ENCODE results near the gene STK24. TPM values are rescaled to one million over a fixed set of nuclear protein-coding genes. Genes with fewer than 3 reads are reported as not detected.
"Not testable (repeated sequence)": the region's sequence is repeated elsewhere in the genome, so short reads cannot be mapped to it uniquely, and the experiment has no call there.

The STK24 gene
- total RNA-seq, 3 donors from 2014 or later, result 61.3 to 149 (median 71.9) TPM

DNA sequence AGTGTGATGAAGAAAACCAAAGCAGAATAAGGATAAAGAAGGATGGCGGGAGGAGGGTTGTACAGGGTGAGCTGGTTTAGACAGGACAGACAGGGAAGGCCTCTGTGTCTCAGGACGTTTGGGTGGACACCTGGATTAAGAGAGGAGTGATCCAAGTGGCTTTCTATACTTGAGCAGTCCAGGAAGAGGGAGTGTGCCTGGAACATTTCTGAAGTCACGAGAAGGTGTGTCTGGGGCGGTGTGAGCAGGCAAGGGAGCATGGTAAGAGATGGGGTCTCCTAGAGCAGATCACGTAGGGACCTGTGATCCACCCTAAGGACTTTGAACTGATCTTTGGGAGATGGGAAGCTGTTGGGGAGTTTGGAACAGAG, 15.4 kb upstream of the STK24 start:
- no peaks in the 10 kb centered on the region for H3K4me1 ChIP-seq
- H3K27me3 ChIP-seq, result no peaks in the 10 kb centered on the region
- H3K4me3 ChIP-seq, result no peak overlapping the region
- no peak overlapping the region for H3K27ac ChIP-seq
- no peak for DNase-seq (ENCODE audit: low spot score in 2 of 2)
- H3K9me3 ChIP-seq, result no peaks in the 10 kb centered on the region
- no peak for TF ChIP-seq POLR2A (IDR thresholded peaks at IDR 0.05)
- no peak for TF ChIP-seq CTCF (IDR thresholded peaks at IDR 0.05)
- no peak for TF ChIP-seq POLR2AphosphoS5 (IDR thresholded peaks at IDR 0.05)
- H3K36me3 ChIP-seq, result no peaks in the 10 kb centered on the region
- intact Hi-C loops (cut with DNase I; ENCODE audit: low total_unique reads), result no loop called here

- Histone ChIP-seq H3K36me3 (no peaks in the 10 kb centered on the region), H3K4me3 (no peak overlapping the region), H3K9me3 (no peaks in the 10 kb centered on the region), H3K4me1 (no peaks in the 10 kb centered on the region), H3K27me3 (no peaks in the 10 kb centered on the region), H3K27ac (no peak overlapping the region)
- TF ChIP-seq POLR2AphosphoS5 (IDR thresholded peaks at IDR 0.05), result no peak
- intact Hi-C loops (cut with DNase I; ENCODE audit: low total_unique reads), result no loop called here
- DNase-seq (ENCODE audit: low spot score in 2 of 2), result no peak
These were observed 14.9 kb upstream of the STK24 start for GRCh38 chr13:98591721-98592361.

- H3K27me3 ChIP-seq; H3K4me3 ChIP-seq; H3K36me3 ChIP-seq; intact Hi-C loops (cut with DNase I; ENCODE audit: low total_unique reads); DNase-seq (ENCODE audit: low spot score in 2 of 2); H3K27ac ChIP-seq; H3K9me3 ChIP-seq; H3K4me1 ChIP-seq: not testable (repeated sequence)
These were observed 13.6 kb upstream of the STK24 start for GRCh38 chr13:98590471-98590870.

DNA sequence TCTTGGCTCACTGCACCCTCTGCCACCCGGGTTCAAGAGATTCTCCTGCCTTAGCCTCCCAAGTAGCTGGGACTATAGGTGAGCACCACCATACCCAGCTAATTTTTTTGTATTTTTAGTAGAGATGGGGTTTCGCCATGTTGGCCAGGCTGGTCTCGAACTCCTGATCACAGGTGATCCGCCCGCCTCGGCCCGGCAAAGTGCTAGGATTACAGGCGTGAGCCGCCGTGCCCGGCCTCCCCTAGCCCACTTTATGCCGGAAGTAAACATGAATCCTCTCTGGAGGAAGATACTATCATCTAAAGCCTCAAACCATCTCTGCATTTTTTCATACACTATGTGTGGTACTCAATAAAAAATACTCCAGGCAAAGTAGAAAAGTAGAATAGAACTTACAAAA, 12.6 kb upstream of the STK24 start:
- H3K9me3 ChIP-seq; intact Hi-C loops (cut with DNase I; ENCODE audit: low total_unique reads); H3K36me3 ChIP-seq; DNase-seq (ENCODE audit: low spot score in 2 of 2); H3K27me3 ChIP-seq; H3K4me1 ChIP-seq; H3K27ac ChIP-seq; H3K4me3 ChIP-seq: not testable (repeated sequence)

DNA sequence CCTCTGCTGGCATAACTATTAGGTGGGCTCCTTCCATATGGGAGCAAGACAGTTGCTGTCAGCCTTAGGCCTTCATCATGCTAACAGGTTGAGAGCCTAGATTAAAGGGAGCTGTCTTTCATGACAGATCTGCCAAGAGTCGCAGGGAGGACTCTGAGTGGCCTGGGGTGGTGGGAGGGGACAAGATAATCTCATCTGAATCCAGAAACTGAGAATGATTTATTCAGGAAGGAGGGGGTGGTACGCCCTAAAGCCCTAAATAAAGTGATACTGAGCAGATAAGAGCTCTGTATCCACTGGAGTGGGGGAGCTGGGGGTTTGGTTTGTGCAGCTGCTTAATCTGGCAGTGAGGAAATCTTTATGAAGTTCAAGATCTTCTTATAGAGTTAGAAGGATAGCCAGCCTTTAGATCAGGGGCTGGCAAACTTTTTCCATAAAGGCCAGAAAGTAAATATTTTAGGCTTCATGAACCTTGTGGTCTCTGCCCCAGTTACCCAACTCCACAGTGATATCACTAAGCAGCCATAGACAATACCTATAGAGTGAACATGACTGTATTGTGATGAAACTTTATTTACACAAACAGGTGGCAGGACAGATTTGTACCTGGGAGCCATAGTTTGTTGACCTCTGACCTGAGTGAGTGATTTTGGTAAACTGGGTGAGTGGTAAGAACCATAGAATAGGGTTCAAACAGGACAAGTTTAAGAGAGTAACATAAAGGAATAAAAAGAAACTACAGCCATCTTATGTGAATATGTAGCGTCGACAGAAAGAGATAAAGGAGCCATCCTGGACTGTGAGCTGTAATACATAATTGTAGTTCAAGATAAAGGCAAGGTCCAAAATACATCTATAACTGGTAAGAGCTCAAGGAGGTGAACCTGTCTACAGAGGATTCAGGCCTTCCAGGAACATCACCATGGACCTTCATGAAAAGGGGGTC, 9.8 kb upstream of the STK24 start:
- intact Hi-C loops (cut with DNase I; ENCODE audit: low total_unique reads), result loop anchor here (2.0 kb wide), 1 partner anchor 20 kb away; no protein-coding TSS in a partner anchor
- no peak for DNase-seq (ENCODE audit: low spot score in 2 of 2)

GRCh38 chr13:98585946-98586345, 9.0 kb upstream of the STK24 start:
- H3K4me1 ChIP-seq, result no peaks in the 10 kb centered on the region
- H3K4me3 ChIP-seq, result no peak overlapping the region
- no peaks in the 10 kb centered on the region for H3K27me3 ChIP-seq
- no peak for DNase-seq (ENCODE audit: low spot score in 2 of 2)
- peak overlapping the region in 1 of 2 donors; percentile 24 for H3K27ac ChIP-seq
- H3K9me3 ChIP-seq, result no peaks in the 10 kb centered on the region
- no peaks in the 10 kb centered on the region for H3K36me3 ChIP-seq
- intact Hi-C loops (cut with DNase I; ENCODE audit: low total_unique reads), result loop anchor here (2.0 kb wide), 1 partner anchor 19 kb away; no protein-coding TSS in a partner anchor
- no peak for TF ChIP-seq POLR2A (IDR thresholded peaks at IDR 0.05)
- no peak for TF ChIP-seq POLR2AphosphoS5 (IDR thresholded peaks at IDR 0.05)
- TF ChIP-seq CTCF (IDR thresholded peaks at IDR 0.05), result no peak

More for the DNA sequence above, 9.8 kb upstream of the STK24 start:
- no peaks in the 10 kb centered on the region for H3K36me3 ChIP-seq
- TF ChIP-seq POLR2AphosphoS5 (IDR thresholded peaks at IDR 0.05) (no peak), POLR2A (IDR thresholded peaks at IDR 0.05) (no peak), CTCF (IDR thresholded peaks at IDR 0.05) (no peak)
- H3K27me3 ChIP-seq, result no peaks in the 10 kb centered on the region
- H3K9me3 ChIP-seq, result no peaks in the 10 kb centered on the region
- no peak overlapping the region for H3K27ac ChIP-seq
- no peaks in the 10 kb centered on the region for H3K4me1 ChIP-seq
- no peak overlapping the region for H3K4me3 ChIP-seq

Data from breast epithelium (tissue), 4 donors.